ENCODE results near the gene STK24.

The STK24 gene

DNA sequence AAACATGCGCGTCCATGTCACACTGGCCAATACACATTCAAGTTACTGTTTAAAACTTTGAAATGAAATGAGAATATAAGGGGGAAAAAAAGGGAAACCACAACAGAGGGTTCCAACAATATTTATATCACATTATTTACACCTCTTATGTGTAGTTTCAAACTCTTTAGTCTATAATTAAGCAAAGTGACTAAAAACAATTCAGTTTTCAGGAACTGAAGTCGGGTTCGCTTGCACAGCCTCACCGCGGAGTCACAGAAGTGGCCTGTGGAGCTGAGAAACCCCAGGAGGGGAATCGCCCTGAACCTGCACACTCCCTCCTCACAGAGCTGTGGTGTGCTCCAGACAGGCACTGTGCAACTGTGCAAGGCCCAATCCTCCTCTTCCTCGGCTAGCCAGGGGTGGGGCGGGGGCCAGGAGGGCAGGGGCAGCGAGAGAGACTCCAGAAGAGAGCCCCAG is 75.9 kb downstream of the STK24 start:
- no peaks in the 10 kb centered on the region for H3K27me3 Mint-ChIP-seq
- no peaks in the 10 kb centered on the region for H3K9me3 Mint-ChIP-seq
- H3K4me3 Mint-ChIP-seq: peak overlapping the region; percentile 23 to 43
- H3K27ac Mint-ChIP-seq: peak overlapping the region; percentile 3
- peak; percentile 73 for DNase-seq
- H3K4me1 Mint-ChIP-seq: peaks cover 64 to 93% of the 10 kb centered on the region in 2 donors
- ATAC-seq (replicated peaks): peak; percentile 94
- peaks cover 27 to 52% of the 10 kb centered on the region in 2 donors for H3K36me3 Mint-ChIP-seq

- Mint-ChIP-seq H3K27me3 (no peaks in the 10 kb centered on the region), H3K27ac (peak overlapping the region; percentile 86), H3K9me3 (no peaks in the 10 kb centered on the region), H3K4me1 (peaks cover 36 to 77% of the 10 kb centered on the region in 2 donors), H3K36me3 (peaks cover 29 to 55% of the 10 kb centered on the region in 2 donors), H3K4me3 (no peak overlapping the region)
- DNase-seq (no peak), ATAC-seq (replicated peaks) (no peak)
These were observed 79.9 kb downstream of the STK24 start for GRCh38 chr13:98496966-98497365.

GRCh38 chr13:98496479-98496791 is 80.5 kb downstream of the STK24 start:
- ATAC-seq (replicated peaks) (no peak), DNase-seq (no peak)
- Mint-ChIP-seq H3K4me3 (no peak overlapping the region), H3K27ac (no peak overlapping the region), H3K4me1 (peaks cover 33 to 76% of the 10 kb centered on the region in 2 donors), H3K27me3 (no peaks in the 10 kb centered on the region), H3K36me3 (peaks cover 32 to 54% of the 10 kb centered on the region in 2 donors), H3K9me3 (no peaks in the 10 kb centered on the region)

DNA sequence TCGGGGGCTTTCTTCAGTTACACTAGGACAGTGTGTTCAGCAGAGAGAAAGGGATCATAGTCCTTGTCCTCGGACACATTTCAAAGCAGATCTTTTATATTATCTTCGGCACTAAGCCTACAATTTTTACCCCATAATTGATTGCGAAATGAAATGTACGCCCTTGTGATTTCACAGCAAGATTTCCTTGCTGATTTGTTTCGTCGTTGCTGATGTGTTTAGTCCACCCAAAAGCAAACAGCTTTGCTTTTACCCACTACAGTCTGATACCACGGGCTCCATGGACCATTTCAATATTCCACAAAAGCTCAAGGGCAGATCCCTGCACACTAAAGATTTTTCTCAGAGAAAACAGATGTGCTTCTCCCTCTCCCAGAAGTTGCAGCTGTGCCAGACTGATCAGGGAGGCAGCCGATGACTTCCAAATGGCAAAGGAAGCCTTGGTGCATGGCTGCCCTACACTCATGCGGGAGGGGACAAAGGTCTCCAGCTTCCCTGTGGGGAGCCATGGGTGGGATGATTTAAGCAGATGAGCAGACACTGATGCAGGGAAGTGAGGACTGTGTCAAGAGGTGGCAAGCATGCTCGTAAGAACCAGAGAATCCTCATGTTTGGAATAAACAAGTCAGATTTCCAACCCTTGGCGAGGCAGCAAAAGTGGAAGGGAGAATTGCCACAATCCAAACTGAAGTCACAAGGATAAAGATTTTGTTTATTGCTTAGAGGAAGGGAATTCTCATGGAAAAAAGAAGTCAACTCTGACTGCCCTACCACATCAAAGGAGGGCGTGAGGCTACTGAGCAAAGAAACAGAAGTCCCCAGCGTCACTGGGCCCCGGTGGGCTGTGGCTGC is 81.1 kb downstream of the STK24 start:
- no peak overlapping the region for H3K27ac Mint-ChIP-seq
- no peak overlapping the region for H3K4me3 Mint-ChIP-seq
- no peaks in the 10 kb centered on the region for H3K27me3 Mint-ChIP-seq
- no peak for DNase-seq
- H3K36me3 Mint-ChIP-seq: peaks cover 35 to 57% of the 10 kb centered on the region in 2 donors
- H3K4me1 Mint-ChIP-seq: peaks cover 37 to 76% of the 10 kb centered on the region in 2 donors
- no peak for ATAC-seq (replicated peaks)
- H3K9me3 Mint-ChIP-seq: no peaks in the 10 kb centered on the region

- no peak overlapping the region for H3K4me3 Mint-ChIP-seq
These were observed 82.1 kb downstream of the STK24 start for GRCh38 chr13:98494769-98495168.

GRCh38 chr13:98493042-98493712 is 83.7 kb downstream of the STK24 start:
- DNase-seq: no peak
- H3K9me3 Mint-ChIP-seq: no peaks in the 10 kb centered on the region
- H3K36me3 Mint-ChIP-seq: peaks cover 35 to 55% of the 10 kb centered on the region in 2 donors
- ATAC-seq (replicated peaks): no peak
- peaks cover 47 to 82% of the 10 kb centered on the region in 2 donors for H3K4me1 Mint-ChIP-seq
- H3K27ac Mint-ChIP-seq: no peak overlapping the region
- H3K27me3 Mint-ChIP-seq: no peaks in the 10 kb centered on the region
- no peak overlapping the region for H3K4me3 Mint-ChIP-seq

More at GRCh38 chr13:98494769-98495168, 82.1 kb downstream of the STK24 start:
- no peak overlapping the region for H3K27ac Mint-ChIP-seq
- no peak for ATAC-seq (replicated peaks)
- no peak for DNase-seq
- H3K27me3 Mint-ChIP-seq: no peaks in the 10 kb centered on the region
- no peaks in the 10 kb centered on the region for H3K9me3 Mint-ChIP-seq
- H3K36me3 Mint-ChIP-seq: peaks cover 40 to 59% of the 10 kb centered on the region in 2 donors
- peaks cover 35 to 78% of the 10 kb centered on the region in 2 donors for H3K4me1 Mint-ChIP-seq

DNA sequence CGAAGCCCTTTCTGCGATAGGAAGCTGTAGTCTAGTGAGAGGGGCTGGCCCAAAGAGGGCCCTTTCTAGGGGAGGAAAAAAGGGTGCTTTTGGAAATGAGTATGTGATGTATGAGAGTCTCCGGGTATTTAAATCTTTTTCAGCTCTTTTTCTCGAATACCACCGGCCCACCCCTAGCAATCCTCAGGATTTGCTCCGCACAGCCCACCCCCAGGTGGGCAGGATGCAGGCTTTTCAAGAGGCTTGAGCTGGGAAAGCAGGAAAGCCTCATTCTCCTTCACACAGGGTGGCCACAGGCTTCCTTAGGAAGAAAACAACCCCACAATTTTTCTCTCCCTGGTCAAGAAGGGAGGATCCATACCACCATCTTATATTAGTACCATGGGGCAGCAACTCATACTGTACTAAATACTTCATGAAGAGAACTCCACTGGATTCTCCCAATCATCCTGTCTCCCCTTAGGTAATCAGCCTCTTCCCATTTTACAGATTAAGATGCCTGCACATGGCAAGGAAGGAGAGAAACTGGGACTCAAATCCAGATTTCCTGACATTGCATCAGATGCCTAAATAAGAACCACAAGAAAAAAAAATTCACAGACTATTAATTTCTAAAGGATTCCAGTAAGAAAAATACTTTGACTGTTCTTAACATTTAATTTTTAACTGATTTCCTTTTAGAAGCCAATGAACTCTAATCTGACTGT is 84.4 kb downstream of the STK24 start:
- ATAC-seq (replicated peaks): no peak

DNA sequence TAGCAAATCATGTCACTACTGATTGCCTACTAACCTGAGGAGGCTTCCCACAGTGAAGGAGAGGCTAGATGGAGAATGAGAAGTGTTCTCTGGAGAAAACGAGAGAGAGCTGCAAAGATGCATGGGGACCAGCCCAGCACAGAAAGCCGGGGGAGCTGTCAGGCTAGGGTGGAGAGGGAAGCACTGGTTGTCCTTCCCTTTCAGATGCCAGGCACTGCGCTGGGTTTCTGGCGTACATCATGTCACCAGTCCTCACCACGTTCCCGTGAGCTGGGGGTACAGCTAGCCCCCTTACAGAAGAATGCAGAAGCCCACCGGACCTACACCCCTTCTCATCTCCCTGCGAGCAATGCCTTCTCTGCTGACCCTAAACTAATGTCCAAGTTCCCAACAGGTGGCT is 86.0 kb downstream of the STK24 start:
- Mint-ChIP-seq H3K27ac (peak overlapping the region; percentile 25), H3K4me1 (peaks cover 48 to 82% of the 10 kb centered on the region in 2 donors), H3K4me3 (no peak overlapping the region), H3K36me3 (peaks cover 26 to 47% of the 10 kb centered on the region in 2 donors), H3K27me3 (no peaks in the 10 kb centered on the region), H3K9me3 (no peaks in the 10 kb centered on the region)
- ATAC-seq (replicated peaks): no peak
- no peak for DNase-seq

More for the DNA sequence above, 84.4 kb downstream of the STK24 start:
- peaks cover 35 to 49% of the 10 kb centered on the region in 2 donors for H3K36me3 Mint-ChIP-seq
- no peak overlapping the region for H3K27ac Mint-ChIP-seq
- no peak for DNase-seq
- no peaks in the 10 kb centered on the region for H3K27me3 Mint-ChIP-seq
- H3K9me3 Mint-ChIP-seq: no peaks in the 10 kb centered on the region
- peaks cover 49 to 82% of the 10 kb centered on the region in 2 donors for H3K4me1 Mint-ChIP-seq
- H3K4me3 Mint-ChIP-seq: no peak overlapping the region

GRCh38 chr13:98490195-98490836 is 86.6 kb downstream of the STK24 start:
- H3K27ac Mint-ChIP-seq: peak overlapping the region; percentile 25
- no peak for DNase-seq

DNA sequence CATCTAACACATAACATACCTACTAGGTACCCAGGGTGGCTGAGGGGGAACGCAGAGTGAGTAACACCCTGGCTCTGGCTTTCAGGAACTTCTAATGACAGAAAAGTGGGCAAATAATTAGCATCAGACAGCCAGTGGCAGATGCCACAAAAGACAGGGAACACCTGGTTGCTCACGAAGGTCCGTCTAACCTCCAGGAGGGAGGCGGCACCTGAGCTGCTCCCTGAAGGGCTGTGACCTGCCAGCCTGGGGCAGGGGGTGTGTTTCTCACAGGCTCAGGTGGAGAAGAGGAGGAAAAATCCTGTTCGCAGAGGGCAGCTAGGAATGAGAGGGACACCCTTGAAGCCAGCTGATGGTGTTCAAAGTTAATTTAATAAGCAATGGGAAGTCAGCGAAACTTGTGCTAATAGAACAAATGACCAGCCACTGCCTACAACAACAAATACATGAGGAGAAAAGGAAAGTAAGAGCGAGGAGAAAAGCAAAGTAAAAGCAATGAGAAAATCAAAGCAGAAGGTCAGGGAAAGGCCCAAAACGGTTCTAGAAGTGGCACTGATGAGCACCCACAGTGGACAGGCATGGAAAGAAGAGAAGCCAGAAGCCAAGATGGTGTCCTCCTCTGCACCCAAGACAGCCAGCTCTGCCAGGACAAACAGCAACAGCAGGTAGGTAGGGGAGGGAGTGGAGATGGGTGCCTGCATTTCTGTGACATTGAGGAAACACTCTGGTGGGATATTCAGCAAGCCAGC is 87.3 kb downstream of the STK24 start:
- H3K36me3 Mint-ChIP-seq: peaks cover 23 to 47% of the 10 kb centered on the region in 2 donors
- DNase-seq (no peak), ATAC-seq (replicated peaks) (no peak)
- peak overlapping the region in 1 of 2 donors; percentile 16 for H3K4me3 Mint-ChIP-seq
- H3K4me1 Mint-ChIP-seq: peaks cover 57 to 90% of the 10 kb centered on the region in 2 donors
- peak overlapping the region; percentile 60 for H3K27ac Mint-ChIP-seq
- no peaks in the 10 kb centered on the region for H3K27me3 Mint-ChIP-seq
- no peaks in the 10 kb centered on the region for H3K9me3 Mint-ChIP-seq

More at GRCh38 chr13:98490195-98490836, 86.6 kb downstream of the STK24 start:
- ATAC-seq (replicated peaks): no peak
- no peaks in the 10 kb centered on the region for H3K27me3 Mint-ChIP-seq
- peak overlapping the region in 1 of 2 donors; percentile 5 for H3K4me3 Mint-ChIP-seq
- peaks cover 51 to 86% of the 10 kb centered on the region in 2 donors for H3K4me1 Mint-ChIP-seq
- no peaks in the 10 kb centered on the region for H3K9me3 Mint-ChIP-seq
- H3K36me3 Mint-ChIP-seq: peaks cover 27 to 45% of the 10 kb centered on the region in 2 donors

DNA sequence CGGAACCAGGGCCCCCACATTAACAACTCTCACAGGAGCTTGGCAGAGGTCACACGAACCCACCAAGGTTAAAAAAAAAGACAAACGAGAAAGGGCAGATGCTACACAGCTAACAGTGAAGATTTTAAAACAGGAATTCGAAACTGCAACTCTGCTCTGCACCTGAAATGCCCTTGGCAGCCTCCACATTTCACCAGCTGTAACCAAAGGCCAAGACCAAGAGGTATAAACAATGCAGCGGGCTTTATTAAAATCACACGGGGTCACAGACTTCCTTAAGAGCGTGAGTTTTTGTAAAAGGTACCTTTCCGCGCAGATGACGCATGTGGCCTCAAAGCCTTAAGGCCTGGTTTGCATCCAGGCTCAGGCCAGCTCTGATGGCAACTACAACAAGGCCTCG is 88.2 kb downstream of the STK24 start:
- DNase-seq (no peak), ATAC-seq (replicated peaks) (peak; percentile 55 to 71)
- no peaks in the 10 kb centered on the region for H3K9me3 Mint-ChIP-seq
- H3K4me1 Mint-ChIP-seq: peaks cover 64 to 96% of the 10 kb centered on the region in 2 donors
- H3K27me3 Mint-ChIP-seq: no peaks in the 10 kb centered on the region
- peak overlapping the region in 1 of 2 donors; percentile 16 for H3K4me3 Mint-ChIP-seq
- peak overlapping the region; percentile 60 for H3K27ac Mint-ChIP-seq
- H3K36me3 Mint-ChIP-seq: peaks cover 26 to 50% of the 10 kb centered on the region in 2 donors

GRCh38 chr13:98487522-98487921 is 89.4 kb downstream of the STK24 start:
- Mint-ChIP-seq H3K4me1 (peaks cover 73 to 99% of the 10 kb centered on the region in 2 donors), H3K27ac (peak overlapping the region; percentile 28), H3K36me3 (peaks cover 29 to 55% of the 10 kb centered on the region in 2 donors), H3K4me3 (peak overlapping the region in 1 of 2 donors; percentile 47), H3K9me3 (no peaks in the 10 kb centered on the region), H3K27me3 (no peaks in the 10 kb centered on the region)
- no peak for DNase-seq
- peak; percentile 62 for ATAC-seq (replicated peaks)

GRCh38 chr13:98487016-98487415 is 89.9 kb downstream of the STK24 start:
- DNase-seq (no peak), ATAC-seq (replicated peaks) (no peak)
- Mint-ChIP-seq H3K27me3 (no peaks in the 10 kb centered on the region), H3K4me3 (no peak overlapping the region), H3K27ac (no peak overlapping the region), H3K4me1 (peaks cover 72 to 98% of the 10 kb centered on the region in 2 donors), H3K9me3 (no peaks in the 10 kb centered on the region), H3K36me3 (peaks cover 29 to 50% of the 10 kb centered on the region in 2 donors)
